Measurements from ENCODE around the gene C18orf63.
"Not testable (repeated sequence)": the region's sequence is repeated elsewhere in the genome, so short reads cannot be mapped to it uniquely, and the experiment has no call there.

C18orf63 gene

GRCh38 chr18:74286856-74287255 is 28.8 kb upstream of the C18orf63 start:
- DNase-seq, result no peak

- DNase-seq, result peak; percentile 52
Observed at GRCh38 chr18:74288041-74288440, 27.6 kb upstream of the C18orf63 start.

- no peak for DNase-seq
Observed at GRCh38 chr18:74288730-74289129, 26.9 kb upstream of the C18orf63 start.

GRCh38 chr18:74289137-74289536 is 26.5 kb upstream of the C18orf63 start:
- DNase-seq, result no peak

- no peak for DNase-seq
Observed at GRCh38 chr18:74290021-74290420, 25.6 kb upstream of the C18orf63 start.

GRCh38 chr18:74290794-74291471 is 24.7 kb upstream of the C18orf63 start:
- DNase-seq, result no peak

GRCh38 chr18:74291472-74291770 is 24.2 kb upstream of the C18orf63 start:
- DNase-seq, result no peak

- peak; percentile 99 for DNase-seq
Observed at GRCh38 chr18:74291771-74292540, 23.7 kb upstream of the C18orf63 start, which contains the start of gene CYB5A. Gene CYB5A, minus strand, starts transcription at chr18:74291963. Its CDS starts 88 bp downstream, at chr18:74291875.

- no peak for DNase-seq
Observed at GRCh38 chr18:74292541-74292858, 23.1 kb upstream of the C18orf63 start.

GRCh38 chr18:74292982-74293381 is 22.7 kb upstream of the C18orf63 start:
- DNase-seq, result not testable (repeated sequence)

GRCh38 chr18:74294526-74294925 is 21.1 kb upstream of the C18orf63 start:
- no peak for DNase-seq

GRCh38 chr18:74299162-74299561 is 16.5 kb upstream of the C18orf63 start:
- DNase-seq, result no peak

GRCh38 chr18:74299746-74300145 is 15.9 kb upstream of the C18orf63 start:
- DNase-seq, result no peak

GRCh38 chr18:74303306-74303705 is 12.3 kb upstream of the C18orf63 start:
- DNase-seq, result no peak

- no peak for DNase-seq
Observed at GRCh38 chr18:74303936-74304335, 11.7 kb upstream of the C18orf63 start.

GRCh38 chr18:74310411-74310810 is 5.2 kb upstream of the C18orf63 start:
- peak; percentile 8 for DNase-seq

GRCh38 chr18:74311000-74311399 is 4.6 kb upstream of the C18orf63 start:
- DNase-seq, result no peak

GRCh38 chr18:74314759-74315463 is 728 bp upstream of the C18orf63 start:
- DNase-seq, result no peak

GRCh38 chr18:74316257-74317170 is 875 bp downstream of the C18orf63 start:
- no peak for DNase-seq

GRCh38 chr18:74326231-74326630 is 10.6 kb downstream of the C18orf63 start:
- DNase-seq, result no peak

- not testable (repeated sequence) for DNase-seq
Observed at GRCh38 chr18:74326791-74327190, 11.2 kb downstream of the C18orf63 start.

GRCh38 chr18:74328206-74328605 is 12.6 kb downstream of the C18orf63 start:
- no peak for DNase-seq

- DNase-seq, result no peak
Observed at GRCh38 chr18:74329688-74330205, 14.1 kb downstream of the C18orf63 start.
